HepG2 (cell line): Measurements from ENCODE around the gene ZFX. TPM values are rescaled to one million over a fixed set of nuclear protein-coding genes. Genes with fewer than 3 reads are reported as not detected.
A peak's percentile ranks its signal among the peaks of the same experiment; 100 is the strongest.

ENCODE experiments used
- ATAC-seq: fragments of 200-7000 bp; cut with Tn5 transposase; 3 replicates; pipeline ENCODE4 v1.9.1; 2020; ENCODE audit warnings: mild to moderate bottlenecking, moderate library complexity
- BruUV-seq: library from RNA; stranded (reverse); fragments of 400-500 nt; replicated peaks from 2 replicates; lab custom pipeline; 2021; lab: Mats Ljungman, UMichigan
- CTCF ChIA-PET: fragments of 300-600 bp; formaldehyde crosslinking; extraction: SDS; loops from one replicate; lab custom pipeline; 2021; ENCODE audit warnings: low total read pairs, inconsistent platforms, low intra/inter-chr PET ratio; lab: Yijun Ruan, JAX
- POLR2A ChIA-PET: fragments of 350-600 bp; sonication (Branson Sonifier 250); formaldehyde crosslinking; loops from one replicate; lab custom pipeline; 2020; ENCODE audit warnings: antibody characterized with exemption, inconsistent platforms; lab: Yijun Ruan, JAX
- DNase-seq: peaks from one replicate; pipeline ENCODE4 v3.0.0-alpha.2; 2015; ENCODE audit warnings: low spot score
- FAIRE-seq: peaks from 3 replicates; lab custom pipeline; 2011; peaks lifted over from hg19 to GRCh38; lab: Jason Lieb, UNC
- H2AFZ ChIP-seq: one replicate; pipeline ENCODE4 v1.6.1; 2011; ENCODE audit warnings: low read length, inconsistent platforms
- H3K27ac ChIP-seq: fragments of 300-600 bp; 3 replicates; pipeline ENCODE4 v1.8.0; 2011; ENCODE audit warnings: mixed run types, mild to moderate bottlenecking, mixed read lengths, low read length, inconsistent platforms; ENCODE audit not compliant: insufficient read depth; ENCODE audit errors: extremely low read length
- H3K27me3 ChIP-seq, 2 experiments: fragments of 200-600 bp in 1 of 2; 2 replicates in 1 of 2; 3 replicates in 1 of 2; pipeline versions ENCODE4 v1.6.0 to v1.8.0; 2011; ENCODE audit warnings: low read length in 2 of 2, mild to moderate bottlenecking in 2 of 2, moderate library complexity in 2 of 2, inconsistent platforms in 1 of 2; ENCODE audit not compliant: insufficient read depth in 2 of 2, control insufficient read depth in 1 of 2
- H3K36me3 ChIP-seq, 2 experiments: fragments of 200-600 bp in 1 of 2; replicated peaks in 1 of 2; 2 replicates in 1 of 2; 3 replicates in 1 of 2; pipeline versions ENCODE4 v1.5.1 to v1.8.0; 2011; ENCODE audit warnings: low read length in 2 of 2, inconsistent platforms in 1 of 2; ENCODE audit not compliant: insufficient read depth in 2 of 2, control insufficient read depth in 1 of 2
- H3K4me1 ChIP-seq: 2 replicates; pipeline ENCODE4 v1.5.1; 2012; ENCODE audit warnings: low read length, inconsistent platforms; ENCODE audit not compliant: insufficient read depth
- H3K4me2 ChIP-seq: 2 replicates; pipeline ENCODE4 v1.6.0; 2011; ENCODE audit warnings: low read depth, low read length, inconsistent platforms
- H3K4me3 ChIP-seq, 3 experiments: fragments of 200-600 bp in 1 of 3; sonication (generic), shearing (Covaris generic) in 1 of 3; replicated peaks in 1 of 3; 2 replicates each; pipeline ENCODE4 v1.5.1; 2011 to 2016; ENCODE audit warnings: low read length in 3 of 3, inconsistent platforms in 2 of 3, low read depth in 2 of 3, mild to moderate bottlenecking in 2 of 3, control low read depth in 1 of 3, mixed read lengths in 1 of 3; ENCODE audit not compliant: insufficient read depth in 1 of 3
- H3K79me2 ChIP-seq: one replicate; pipeline ENCODE4 v1.6.1; 2011; ENCODE audit warnings: low read length, inconsistent platforms; ENCODE audit not compliant: insufficient read depth
- H3K9ac ChIP-seq: 2 replicates; pipeline ENCODE4 v1.6.0; 2011; ENCODE audit warnings: mild to moderate bottlenecking, low read depth, low read length, inconsistent platforms; ENCODE audit not compliant: insufficient read depth
- H3K9me3 ChIP-seq: 2 replicates; pipeline ENCODE4 v1.5.1; 2012; ENCODE audit warnings: mild to moderate bottlenecking, low read length
- H4K20me1 ChIP-seq: 2 replicates; pipeline ENCODE4 v1.6.0; 2011; ENCODE audit warnings: inconsistent platforms, mild to moderate bottlenecking, low read length, moderate library complexity; ENCODE audit not compliant: insufficient read depth
- ATF7-NPFF ChIP-seq: sonication (generic); formaldehyde crosslinking; IDR thresholded peaks from 2 replicates; pipeline ENCODE4 v1.8.1; 2023; ENCODE audit warnings: mild to moderate bottlenecking, low read depth, missing genetic modification reagents, moderate library complexity
- BRD4 ChIP-seq: sonication (generic); formaldehyde crosslinking; IDR thresholded peaks from 2 replicates; pipeline ENCODE4 v1.4.0; 2020; ENCODE audit warnings: missing genetic modification reagents
- KAT8 ChIP-seq: IDR thresholded peaks from 2 replicates; pipeline ENCODE4 v1.6.1; 2016; ENCODE audit warnings: missing genetic modification reagents, missing compliant biosample characterization
- MYC ChIP-seq: sonication (generic); formaldehyde crosslinking; IDR thresholded peaks from 2 replicates; pipeline ENCODE4 v1.9.0; 2021; ENCODE audit warnings: missing genetic modification reagents, borderline replicate concordance
- NAIF1 ChIP-seq: sonication (generic); formaldehyde crosslinking; IDR thresholded peaks from 2 replicates; pipeline ENCODE4 v1.5.0; 2020; ENCODE audit warnings: mild to moderate bottlenecking, missing genetic modification reagents, borderline replicate concordance
- NR2F1 ChIP-seq, 2 experiments: fragments of 450-650 bp in 1 of 2; formaldehyde crosslinking in 1 of 2; IDR thresholded peaks; 2 replicates each; pipeline versions ENCODE4 v1.5.0 to v1.6.1; 2016 to 2020; ENCODE audit warnings: mild to moderate bottlenecking in 1 of 2, missing compliant biosample characterization in 1 of 2, missing genetic modification reagents in 1 of 2, moderate library complexity in 1 of 2
- SRY ChIP-seq: sonication (generic); formaldehyde crosslinking; IDR thresholded peaks from 2 replicates; pipeline ENCODE4 v1.8.0; 2022; ENCODE audit warnings: mild to moderate bottlenecking, missing genetic modification reagents
- THAP11 ChIP-seq: IDR thresholded peaks from 2 replicates; pipeline ENCODE4 v1.6.1; 2016; ENCODE audit warnings: missing biosample characterization, missing genetic modification reagents
- ZBTB42 ChIP-seq: sonication (generic); formaldehyde crosslinking; IDR thresholded peaks from 2 replicates; pipeline ENCODE4 v1.5.0; 2020; ENCODE audit warnings: mild to moderate bottlenecking, missing genetic modification reagents
- WGBS: methylation state at CpG from one replicate; pipeline ENCODE4 v1.1.6; 2017; ENCODE audit warnings: low lambda C conversion rate; 5-methylcytosine and 5-hydroxymethylcytosine counted together
- in situ Hi-C: cut with HindIII; loops from 2 replicates; pipeline ENCODE4 v1.10.0; 2017; ENCODE audit warnings: low pct_unique_long_range_greater_than_20kb; ENCODE audit not compliant: extremely low pct_ligation_motif_present
- intact Hi-C: fragments of 100-400 bp; cut with micrococcal nuclease; formaldehyde crosslinking; loops from one replicate; pipeline ENCODE4 v1.10.0; 2022; ENCODE audit not compliant: unreplicated experiment
- polyA plus RNA-seq, 8 experiments: library from polyadenylated mRNA; depleted of rRNA in 3 of 8; stranded (reverse) in 7 of 8; unstranded in 1 of 8; fragments of >200 nt; fragmentation: Illumina TruSeq in 4 of 8; extraction: Trizol in 4 of 8; gene quantifications; 2 replicates each; pipeline versions ENCODE4 v1.2.1 to v1.2.3, GENCODE V29; 2011 to 2016; ENCODE audit warnings: low read depth in 4 of 8, missing spikeins in 1 of 8, mixed read lengths in 1 of 8; ENCODE audit not compliant: insufficient read depth in 1 of 8
- total RNA-seq, 5 experiments: library from RNA; depleted of rRNA; stranded (reverse); fragments of >200 nt; fragmentation: Illumina TruSeq; extraction: Trizol; gene quantifications; 2 replicates each; pipeline ENCODE4 v1.2.3, GENCODE V29; 2016; ENCODE audit warnings: low read depth in 1 of 5
- TF ChIP-seq, protein P1 (sequence below): sonication (generic); formaldehyde crosslinking; IDR thresholded peaks from 2 replicates; pipeline ENCODE4 v1.5.1; 2020; ENCODE audit warnings: mild to moderate bottlenecking, moderate library complexity, missing genetic modification reagents
- TF ChIP-seq, protein P2 (sequence below): fragments of 450-650 bp; IDR thresholded peaks from 2 replicates; pipeline ENCODE4 v1.6.1; 2017; ENCODE audit warnings: mild to moderate bottlenecking
- TF ChIP-seq, protein P3 (sequence below): sonication (generic); formaldehyde crosslinking; IDR thresholded peaks from 2 replicates; pipeline ENCODE4 v1.5.1; 2020; ENCODE audit warnings: mild to moderate bottlenecking, missing genetic modification reagents, moderate library complexity
- TF ChIP-seq, protein P4 (sequence below): sonication (generic); formaldehyde crosslinking; IDR thresholded peaks from 2 replicates; pipeline ENCODE4 v1.4.0; 2020; ENCODE audit warnings: low read depth, mild to moderate bottlenecking, missing genetic modification reagents
- TF ChIP-seq, protein P5 (sequence below): sonication (generic); formaldehyde crosslinking; IDR thresholded peaks from 2 replicates; pipeline ENCODE4 v1.4.0; 2020; ENCODE audit warnings: mild to moderate bottlenecking, missing genetic modification reagents

Gene ZFX
- total and polyA plus RNA-seq, 2 of the 13 experiments (the other 11 are each of a cell fraction or from before 2014, with no cell fraction given), result 13.8 to 37.3 TPM

DNA sequence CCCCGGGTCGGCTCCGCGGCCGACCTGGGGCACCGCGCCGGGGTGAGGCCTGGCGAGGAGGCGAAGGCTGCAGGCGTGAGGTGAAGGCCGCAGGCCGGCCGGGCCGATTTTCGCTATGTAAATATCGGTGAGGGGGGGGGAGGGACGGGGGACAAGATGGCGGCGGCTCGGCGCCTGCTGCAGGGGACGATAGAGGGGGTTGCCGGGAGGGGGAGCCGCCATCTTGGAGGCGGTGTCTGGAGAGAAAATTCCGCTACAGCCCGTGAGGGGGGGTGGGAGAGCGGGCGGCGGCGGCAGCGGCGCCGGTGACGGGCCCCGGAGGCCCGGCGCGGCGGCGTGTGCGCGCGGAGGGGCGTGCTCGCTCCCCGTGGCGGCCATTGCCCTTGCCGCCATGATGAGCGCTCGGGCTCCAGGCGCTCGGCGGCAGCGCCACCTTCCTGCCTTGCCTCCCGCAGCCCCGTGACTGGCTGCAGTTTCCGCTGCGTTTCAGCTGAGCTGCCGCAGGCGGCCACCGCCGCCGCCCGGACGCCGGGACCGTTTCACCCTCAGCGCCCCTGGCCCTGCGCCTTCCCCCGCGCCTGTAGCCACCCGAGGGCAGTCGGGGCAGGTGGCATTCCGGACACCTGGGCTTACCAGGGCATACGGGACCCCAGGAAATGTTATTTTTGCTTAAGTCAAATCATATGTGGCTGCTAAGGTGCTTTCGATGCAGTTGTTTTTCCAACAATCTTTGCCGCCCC lies 692 bp downstream of the ZFX start:
- H3K27ac ChIP-seq, result peak overlapping the region; percentile 95
- ATAC-seq (peak; percentile 84), DNase-seq (peak; percentile 67), FAIRE-seq (no peak)
- intact Hi-C loops, result loop anchor here (1.0 to 5.0 kb wide), 2 partner anchors 39 to 68 kb away; no protein-coding TSS in a partner anchor
- 0 out of 2 replicates have a peak, but pooled peaks cover 4% of the 10 kb centered on the region for H4K20me1 ChIP-seq
- H3K4me3 ChIP-seq, result peak overlapping the region; percentile 74 to 79 (median 74)
- H2AFZ ChIP-seq, result no peak overlapping the region
- BruUV-seq, result no TSS peak
- peak overlapping the region; percentile 84 for H3K9ac ChIP-seq
- H3K9me3 ChIP-seq, result no peaks in the 10 kb centered on the region
- ChIA-PET CTCF (no interaction called here), POLR2A (interaction anchor here (0.6 to 2.7 kb wide), 7 partner anchors 37 to 125 kb away, joined by 3 to 12 read pairs (median 5); no protein-coding TSS in a partner anchor)
- WGBS, result 0% methylated on average over 3 of the region's 79 CpGs
- H3K27me3 ChIP-seq, result no peaks in the 10 kb centered on the region
- in situ Hi-C loops, result no loop called here
- H3K4me2 ChIP-seq, result peak overlapping the region; percentile 79
- no peaks in the 10 kb centered on the region for H3K36me3 ChIP-seq
- H3K4me1 ChIP-seq, result peaks cover 61% of the 10 kb centered on the region
- peaks cover 45% of the 10 kb centered on the region for H3K79me2 ChIP-seq
- TF ChIP-seq, protein P1, sequence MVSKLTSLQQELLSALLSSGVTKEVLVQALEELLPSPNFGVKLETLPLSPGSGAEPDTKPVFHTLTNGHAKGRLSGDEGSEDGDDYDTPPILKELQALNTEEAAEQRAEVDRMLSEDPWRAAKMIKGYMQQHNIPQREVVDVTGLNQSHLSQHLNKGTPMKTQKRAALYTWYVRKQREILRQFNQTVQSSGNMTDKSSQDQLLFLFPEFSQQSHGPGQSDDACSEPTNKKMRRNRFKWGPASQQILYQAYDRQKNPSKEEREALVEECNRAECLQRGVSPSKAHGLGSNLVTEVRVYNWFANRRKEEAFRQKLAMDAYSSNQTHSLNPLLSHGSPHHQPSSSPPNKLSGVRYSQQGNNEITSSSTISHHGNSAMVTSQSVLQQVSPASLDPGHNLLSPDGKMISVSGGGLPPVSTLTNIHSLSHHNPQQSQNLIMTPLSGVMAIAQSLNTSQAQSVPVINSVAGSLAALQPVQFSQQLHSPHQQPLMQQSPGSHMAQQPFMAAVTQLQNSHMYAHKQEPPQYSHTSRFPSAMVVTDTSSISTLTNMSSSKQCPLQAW (CRISPR knock-in tag), result 0 out of 2 replicates have a peak, but pooled peaks have one; percentile 42
- TF ChIP-seq, protein P2, sequence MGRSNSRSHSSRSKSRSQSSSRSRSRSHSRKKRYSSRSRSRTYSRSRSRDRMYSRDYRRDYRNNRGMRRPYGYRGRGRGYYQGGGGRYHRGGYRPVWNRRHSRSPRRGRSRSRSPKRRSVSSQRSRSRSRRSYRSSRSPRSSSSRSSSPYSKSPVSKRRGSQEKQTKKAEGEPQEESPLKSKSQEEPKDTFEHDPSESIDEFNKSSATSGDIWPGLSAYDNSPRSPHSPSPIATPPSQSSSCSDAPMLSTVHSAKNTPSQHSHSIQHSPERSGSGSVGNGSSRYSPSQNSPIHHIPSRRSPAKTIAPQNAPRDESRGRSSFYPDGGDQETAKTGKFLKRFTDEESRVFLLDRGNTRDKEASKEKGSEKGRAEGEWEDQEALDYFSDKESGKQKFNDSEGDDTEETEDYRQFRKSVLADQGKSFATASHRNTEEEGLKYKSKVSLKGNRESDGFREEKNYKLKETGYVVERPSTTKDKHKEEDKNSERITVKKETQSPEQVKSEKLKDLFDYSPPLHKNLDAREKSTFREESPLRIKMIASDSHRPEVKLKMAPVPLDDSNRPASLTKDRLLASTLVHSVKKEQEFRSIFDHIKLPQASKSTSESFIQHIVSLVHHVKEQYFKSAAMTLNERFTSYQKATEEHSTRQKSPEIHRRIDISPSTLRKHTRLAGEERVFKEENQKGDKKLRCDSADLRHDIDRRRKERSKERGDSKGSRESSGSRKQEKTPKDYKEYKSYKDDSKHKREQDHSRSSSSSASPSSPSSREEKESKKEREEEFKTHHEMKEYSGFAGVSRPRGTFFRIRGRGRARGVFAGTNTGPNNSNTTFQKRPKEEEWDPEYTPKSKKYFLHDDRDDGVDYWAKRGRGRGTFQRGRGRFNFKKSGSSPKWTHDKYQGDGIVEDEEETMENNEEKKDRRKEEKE, result no peak
- TF ChIP-seq BRD4 (0 out of 2 replicates have a peak, but pooled peaks have one; percentile 62), MYC (CRISPR knock-in tag) (peak; percentile 70; the same call in 1 of the 2 replicates), NR2F1 (CRISPR knock-in tag; IDR thresholded peaks at IDR 0.05) (no peak), SRY (CRISPR knock-in tag) (no peak), ZBTB42 (no peak), THAP11 (CRISPR knock-in tag) (peak; percentile 57; the same call in 1 of the 2 replicates), NAIF1 (CRISPR knock-in tag) (no peak), KAT8 (CRISPR knock-in tag) (peak; percentile 64; the same call in 1 of the 2 replicates), ATF7-NPFF (CRISPR knock-in tag) (peak; percentile 74; the same call in 1 of the 2 replicates)
- TF ChIP-seq, protein P3, sequence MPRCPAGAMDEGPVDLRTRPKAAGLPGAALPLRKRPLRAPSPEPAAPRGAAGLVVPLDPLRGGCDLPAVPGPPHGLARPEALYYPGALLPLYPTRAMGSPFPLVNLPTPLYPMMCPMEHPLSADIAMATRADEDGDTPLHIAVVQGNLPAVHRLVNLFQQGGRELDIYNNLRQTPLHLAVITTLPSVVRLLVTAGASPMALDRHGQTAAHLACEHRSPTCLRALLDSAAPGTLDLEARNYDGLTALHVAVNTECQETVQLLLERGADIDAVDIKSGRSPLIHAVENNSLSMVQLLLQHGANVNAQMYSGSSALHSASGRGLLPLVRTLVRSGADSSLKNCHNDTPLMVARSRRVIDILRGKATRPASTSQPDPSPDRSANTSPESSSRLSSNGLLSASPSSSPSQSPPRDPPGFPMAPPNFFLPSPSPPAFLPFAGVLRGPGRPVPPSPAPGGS (CRISPR knock-in tag), result no peak
- TF ChIP-seq, protein P4, sequence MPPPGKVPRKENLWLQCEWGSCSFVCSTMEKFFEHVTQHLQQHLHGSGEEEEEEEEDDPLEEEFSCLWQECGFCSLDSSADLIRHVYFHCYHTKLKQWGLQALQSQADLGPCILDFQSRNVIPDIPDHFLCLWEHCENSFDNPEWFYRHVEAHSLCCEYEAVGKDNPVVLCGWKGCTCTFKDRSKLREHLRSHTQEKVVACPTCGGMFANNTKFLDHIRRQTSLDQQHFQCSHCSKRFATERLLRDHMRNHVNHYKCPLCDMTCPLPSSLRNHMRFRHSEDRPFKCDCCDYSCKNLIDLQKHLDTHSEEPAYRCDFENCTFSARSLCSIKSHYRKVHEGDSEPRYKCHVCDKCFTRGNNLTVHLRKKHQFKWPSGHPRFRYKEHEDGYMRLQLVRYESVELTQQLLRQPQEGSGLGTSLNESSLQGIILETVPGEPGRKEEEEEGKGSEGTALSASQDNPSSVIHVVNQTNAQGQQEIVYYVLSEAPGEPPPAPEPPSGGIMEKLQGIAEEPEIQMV (CRISPR knock-in tag), result no peak
- TF ChIP-seq, protein P5, sequence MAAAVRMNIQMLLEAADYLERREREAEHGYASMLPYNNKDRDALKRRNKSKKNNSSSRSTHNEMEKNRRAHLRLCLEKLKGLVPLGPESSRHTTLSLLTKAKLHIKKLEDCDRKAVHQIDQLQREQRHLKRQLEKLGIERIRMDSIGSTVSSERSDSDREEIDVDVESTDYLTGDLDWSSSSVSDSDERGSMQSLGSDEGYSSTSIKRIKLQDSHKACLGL (CRISPR knock-in tag), result peak; percentile 41; the same call in 1 of the 2 replicates
